Hepatocyte (in vitro differentiated cells): ENCODE results near the gene MAD2L1. TPM values are rescaled to one million over a fixed set of nuclear protein-coding genes. Genes with fewer than 3 reads are reported as not detected.

Experiments used
- DNase-seq: peaks from one replicate; pipeline ENCODE4 v3.0.0-alpha.2; 2016; ENCODE audit warnings: low spot score
- H2AFZ ChIP-seq: fragments of 200-600 bp; sonication (generic); 2 replicates; pipeline ENCODE4 v1.6.0; 2016; ENCODE audit warnings: antibody characterized with exemption, mild to moderate bottlenecking
- H3K27ac ChIP-seq: fragments of 200-600 bp; sonication (generic); 2 replicates; pipeline ENCODE4 v1.5.1; 2016; ENCODE audit warnings: mild to moderate bottlenecking
- H3K27me3 ChIP-seq: fragments of 200-600 bp; sonication (generic); 2 replicates; pipeline ENCODE4 v1.6.1; 2016
- H3K36me3 ChIP-seq: fragments of 200-600 bp; sonication (generic); replicated peaks from 2 replicates; pipeline ENCODE4 v1.5.1; 2016; ENCODE audit warnings: low read depth; ENCODE audit not compliant: insufficient read depth
- H3K4me1 ChIP-seq: fragments of 200-600 bp; sonication (generic); 2 replicates; pipeline ENCODE4 v1.5.1; 2016; ENCODE audit warnings: mild to moderate bottlenecking, moderate library complexity; ENCODE audit not compliant: insufficient read depth
- H3K4me2 ChIP-seq: fragments of 200-600 bp; sonication (generic); 2 replicates; pipeline ENCODE4 v1.6.0; 2016
- H3K4me3 ChIP-seq: fragments of 200-600 bp; sonication (generic); 2 replicates; pipeline ENCODE4 v1.5.1; 2016; ENCODE audit warnings: mild to moderate bottlenecking
- H3K79me2 ChIP-seq: fragments of 200-600 bp; sonication (generic); 2 replicates; pipeline ENCODE4 v1.6.0; 2017; ENCODE audit warnings: mild to moderate bottlenecking
- H3K9me2 ChIP-seq: fragments of 200-600 bp; sonication (generic); replicated peaks from 2 replicates; pipeline ENCODE4 v1.6.0; 2017; ENCODE audit warnings: mild to moderate bottlenecking; ENCODE audit not compliant: insufficient read depth
- H3K9me3 ChIP-seq: fragments of 200-600 bp; sonication (generic); 2 replicates; pipeline ENCODE4 v1.5.1; 2016; ENCODE audit warnings: low read depth, mild to moderate bottlenecking
- H4K20me1 ChIP-seq: fragments of 200-600 bp; sonication (generic); 2 replicates; pipeline ENCODE4 v1.6.0; 2016; ENCODE audit warnings: mild to moderate bottlenecking; ENCODE audit not compliant: insufficient read depth, poor library complexity, severe bottlenecking
- CTCF ChIP-seq: fragments of 200-600 bp; sonication (generic); IDR thresholded peaks from 2 replicates; pipeline ENCODE4 v1.5.1; 2016; ENCODE audit warnings: antibody characterized with exemption, mild to moderate bottlenecking; ENCODE audit not compliant: poor library complexity
- EZH2 ChIP-seq: fragments of 200-600 bp; sonication (generic); IDR thresholded peaks from 2 replicates; pipeline ENCODE4 v1.6.1; 2016; ENCODE audit warnings: antibody characterized with exemption, mild to moderate bottlenecking, borderline replicate concordance
- EZH2phosphoT487 ChIP-seq: fragments of 200-600 bp; sonication (generic); IDR thresholded peaks from one replicate; pipeline ENCODE4 v1.6.1; 2018; ENCODE audit warnings: antibody characterized with exemption, mild to moderate bottlenecking, low read depth, moderate library complexity; ENCODE audit not compliant: unreplicated experiment, severe bottlenecking
- WGBS: methylation state at CpG from one replicate; pipeline ENCODE4 v1.1.6; 2016; ENCODE audit warnings: low lambda C conversion rate; ENCODE audit errors: missing lambda C conversion rate; 5-methylcytosine and 5-hydroxymethylcytosine counted together
- polyA plus RNA-seq: library from polyadenylated mRNA; unstranded; fragments of >200 nt; fragmentation: Nextera tagmentation; extraction: Ambion mirVana; gene quantifications from 2 replicates; pipeline ENCODE4 v1.2.1, GENCODE V29; 2016
- total RNA-seq: library from RNA; depleted of rRNA; stranded (reverse); fragments of >200 nt; gene quantifications from 2 replicates; pipeline ENCODE4 v1.2.3, GENCODE V29; 2014

MAD2L1 gene
- total and polyA plus RNA-seq, 2 experiments from 2014 or later, result 13.8 to 21.7 TPM

GRCh38 chr4:120084327-120084726, 17.7 kb upstream of the MAD2L1 start:
- no peaks in the 10 kb centered on the region for H3K27me3 ChIP-seq
- no peak overlapping the region for H3K4me3 ChIP-seq
- TF ChIP-seq EZH2phosphoT487, result no peak
- no peak for TF ChIP-seq CTCF
- TF ChIP-seq EZH2, result no peak
- H3K4me2 ChIP-seq, result no peak overlapping the region
- no peaks in the 10 kb centered on the region for H3K79me2 ChIP-seq
- no peaks in the 10 kb centered on the region for H3K9me3 ChIP-seq
- H3K36me3 ChIP-seq, result no peaks in the 10 kb centered on the region
- no peak overlapping the region for H3K27ac ChIP-seq
- no peak for DNase-seq
- no peaks in the 10 kb centered on the region for H3K4me1 ChIP-seq
- H2AFZ ChIP-seq, result no peak overlapping the region
- H4K20me1 ChIP-seq, result no peaks in the 10 kb centered on the region
- no peaks in the 10 kb centered on the region for H3K9me2 ChIP-seq

GRCh38 chr4:120083152-120083551, 16.5 kb upstream of the MAD2L1 start:
- H3K36me3 ChIP-seq, result no peaks in the 10 kb centered on the region
- TF ChIP-seq EZH2phosphoT487 (no peak), CTCF (no peak), EZH2 (no peak)

GRCh38 chr4:120082251-120082650, 15.6 kb upstream of the MAD2L1 start:
- Histone ChIP-seq H3K27ac (no peak overlapping the region), H3K4me2 (no peak overlapping the region), H3K4me1 (no peaks in the 10 kb centered on the region), H4K20me1 (no peaks in the 10 kb centered on the region), H3K4me3 (no peak overlapping the region), H3K79me2 (no peaks in the 10 kb centered on the region), H3K27me3 (no peaks in the 10 kb centered on the region), H3K9me2 (no peaks in the 10 kb centered on the region), H3K36me3 (no peaks in the 10 kb centered on the region), H3K9me3 (no peaks in the 10 kb centered on the region), H2AFZ (no peak overlapping the region)
- TF ChIP-seq CTCF (no peak), EZH2 (no peak), EZH2phosphoT487 (no peak)
- WGBS, result 41% methylated on average over 1 of the region's 1 CpG
- no peak for DNase-seq

More at GRCh38 chr4:120083152-120083551, 16.5 kb upstream of the MAD2L1 start:
- Histone ChIP-seq H3K4me2 (no peak overlapping the region), H3K9me2 (no peaks in the 10 kb centered on the region), H3K27me3 (no peaks in the 10 kb centered on the region), H3K4me1 (no peaks in the 10 kb centered on the region), H4K20me1 (no peaks in the 10 kb centered on the region), H2AFZ (no peak overlapping the region), H3K79me2 (no peaks in the 10 kb centered on the region), H3K9me3 (no peaks in the 10 kb centered on the region), H3K4me3 (no peak overlapping the region), H3K27ac (no peak overlapping the region)
- DNase-seq, result no peak
- 87% methylated on average over 2 of the region's 2 CpGs for WGBS

GRCh38 chr4:120081726-120082125, 15.1 kb upstream of the MAD2L1 start:
- H3K36me3 ChIP-seq, result no peaks in the 10 kb centered on the region
- no peaks in the 10 kb centered on the region for H3K4me1 ChIP-seq
- TF ChIP-seq EZH2phosphoT487, result no peak
- H3K79me2 ChIP-seq, result no peaks in the 10 kb centered on the region
- H2AFZ ChIP-seq, result no peak overlapping the region
- no peaks in the 10 kb centered on the region for H3K27me3 ChIP-seq
- no peaks in the 10 kb centered on the region for H3K9me2 ChIP-seq
- no peak overlapping the region for H3K4me2 ChIP-seq
- H4K20me1 ChIP-seq, result no peaks in the 10 kb centered on the region
- no peak overlapping the region for H3K4me3 ChIP-seq
- H3K9me3 ChIP-seq, result no peaks in the 10 kb centered on the region
- no peak overlapping the region for H3K27ac ChIP-seq
- no peak for DNase-seq
